Measurements from ENCODE around the gene CYFIP2.

DNA sequence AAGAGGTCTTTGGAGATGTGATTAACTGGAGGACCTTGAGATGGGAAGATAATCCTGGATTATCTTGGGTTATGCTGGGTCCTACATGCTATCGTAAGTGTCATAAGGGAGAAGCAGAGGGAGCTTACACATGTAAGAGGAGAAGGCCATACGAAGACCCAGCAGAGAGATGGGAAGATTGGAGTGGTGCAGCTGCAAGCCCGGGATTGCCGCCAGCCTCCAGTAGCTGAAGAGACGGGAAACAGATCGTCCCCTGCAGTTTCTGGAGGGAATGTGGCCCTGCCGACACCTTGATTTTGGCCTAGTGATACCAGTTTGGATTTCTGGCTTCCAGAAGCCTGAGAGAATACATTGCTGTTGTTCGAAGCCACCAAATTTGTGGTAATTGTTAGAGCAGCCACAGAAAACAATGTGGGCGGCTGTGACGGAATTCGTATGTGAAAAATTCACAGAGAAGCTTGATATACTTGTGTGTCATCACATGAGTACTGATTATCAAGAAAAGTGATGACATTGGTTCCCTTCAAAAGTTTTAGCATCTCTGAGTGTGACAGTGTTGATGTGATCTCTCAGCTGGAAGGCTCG is 86.9 kb downstream of the CYFIP2 start:
- TF ChIP-seq, protein P1, sequence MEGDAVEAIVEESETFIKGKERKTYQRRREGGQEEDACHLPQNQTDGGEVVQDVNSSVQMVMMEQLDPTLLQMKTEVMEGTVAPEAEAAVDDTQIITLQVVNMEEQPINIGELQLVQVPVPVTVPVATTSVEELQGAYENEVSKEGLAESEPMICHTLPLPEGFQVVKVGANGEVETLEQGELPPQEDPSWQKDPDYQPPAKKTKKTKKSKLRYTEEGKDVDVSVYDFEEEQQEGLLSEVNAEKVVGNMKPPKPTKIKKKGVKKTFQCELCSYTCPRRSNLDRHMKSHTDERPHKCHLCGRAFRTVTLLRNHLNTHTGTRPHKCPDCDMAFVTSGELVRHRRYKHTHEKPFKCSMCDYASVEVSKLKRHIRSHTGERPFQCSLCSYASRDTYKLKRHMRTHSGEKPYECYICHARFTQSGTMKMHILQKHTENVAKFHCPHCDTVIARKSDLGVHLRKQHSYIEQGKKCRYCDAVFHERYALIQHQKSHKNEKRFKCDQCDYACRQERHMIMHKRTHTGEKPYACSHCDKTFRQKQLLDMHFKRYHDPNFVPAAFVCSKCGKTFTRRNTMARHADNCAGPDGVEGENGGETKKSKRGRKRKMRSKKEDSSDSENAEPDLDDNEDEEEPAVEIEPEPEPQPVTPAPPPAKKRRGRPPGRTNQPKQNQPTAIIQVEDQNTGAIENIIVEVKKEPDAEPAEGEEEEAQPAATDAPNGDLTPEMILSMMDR (IDR thresholded peaks at IDR 0.05): no peak
- no peak for TF ChIP-seq POLR2A (IDR thresholded peaks at IDR 0.05)

Measured in Peyer's patch (tissue), 4 donors.